ENCODE measurements around the gene ANKS3. TPM values are rescaled to one million over a fixed set of nuclear protein-coding genes. Genes with fewer than 3 reads are reported as not detected.

ANKS3 gene
- total and polyA plus RNA-seq, 7 donors, result 3.9 to 30.7 (median 20.8) TPM

- H3K36me3 ChIP-seq, result no peaks in the 10 kb centered on the region
- H3K4me1 ChIP-seq, result no peaks in the 10 kb centered on the region
- no peaks in the 10 kb centered on the region for H3K9me3 ChIP-seq
- intact Hi-C loops (cut with DNase I), result no loop called here
- TF ChIP-seq EP300 (IDR thresholded peaks at IDR 0.05) (no peak), POLR2A (IDR thresholded peaks at IDR 0.05) (no peak), CTCF (IDR thresholded peaks at IDR 0.05) (no peak), POLR2AphosphoS5 (IDR thresholded peaks at IDR 0.05) (no peak)
- no peak overlapping the region for H3K27ac ChIP-seq
- no peak overlapping the region for H3K4me3 ChIP-seq
- DNase-seq, result no peak
- H3K27me3 ChIP-seq, result no peaks in the 10 kb centered on the region
- 85 to 88% methylated on average over 17 of the region's 17 CpGs for WGBS, 2 donors
Observed at GRCh38 chr16:4777339-4778049, 43.4 kb upstream of the ANKS3 start.

- H3K27ac ChIP-seq, result no peak overlapping the region
- H3K4me3 ChIP-seq, result no peak overlapping the region
- intact Hi-C loops (cut with DNase I), result no loop called here
- TF ChIP-seq EP300 (IDR thresholded peaks at IDR 0.05), result no peak
- no peak for TF ChIP-seq CTCF (IDR thresholded peaks at IDR 0.05)
- TF ChIP-seq POLR2AphosphoS5 (IDR thresholded peaks at IDR 0.05), result no peak
- TF ChIP-seq POLR2A (IDR thresholded peaks at IDR 0.05), result no peak
- H3K27me3 ChIP-seq, result no peaks in the 10 kb centered on the region
- H3K9me3 ChIP-seq, result no peaks in the 10 kb centered on the region
- no peaks in the 10 kb centered on the region for H3K36me3 ChIP-seq
- DNase-seq, result no peak
- H3K4me1 ChIP-seq, result no peaks in the 10 kb centered on the region
- WGBS, 2 donors, result 92 to 93% methylated on average over 2 of the region's 2 CpGs
Observed at GRCh38 chr16:4776141-4776705, 42.2 kb upstream of the ANKS3 start.

GRCh38 chr16:4775005-4775404, 40.9 kb upstream of the ANKS3 start:
- no peaks in the 10 kb centered on the region for H3K36me3 ChIP-seq
- H3K27ac ChIP-seq, result no peak overlapping the region
- no peak overlapping the region for H3K4me3 ChIP-seq
- no peak for DNase-seq
- no peaks in the 10 kb centered on the region for H3K9me3 ChIP-seq
- H3K27me3 ChIP-seq, result no peaks in the 10 kb centered on the region
- WGBS, 2 donors, result 91 to 94% methylated on average over 13 of the region's 13 CpGs
- intact Hi-C loops (cut with DNase I), result no loop called here
- no peaks in the 10 kb centered on the region for H3K4me1 ChIP-seq
- TF ChIP-seq POLR2AphosphoS5 (IDR thresholded peaks at IDR 0.05), result no peak
- TF ChIP-seq EP300 (IDR thresholded peaks at IDR 0.05), result no peak
- TF ChIP-seq CTCF (IDR thresholded peaks at IDR 0.05), result no peak
- no peak for TF ChIP-seq POLR2A (IDR thresholded peaks at IDR 0.05)

GRCh38 chr16:4772351-4772750, 38.3 kb upstream of the ANKS3 start:
- H3K27ac ChIP-seq, result no peak overlapping the region
- 90% methylated on average over 5 of the region's 5 CpGs for WGBS, 2 donors

More at GRCh38 chr16:4772351-4772750, 38.3 kb upstream of the ANKS3 start:
- Histone ChIP-seq H3K4me3 (no peak overlapping the region), H3K9me3 (no peaks in the 10 kb centered on the region), H3K36me3 (no peaks in the 10 kb centered on the region), H3K4me1 (peaks cover 0 to 18% (median 12%) of the 10 kb centered on the region in 4 donors), H3K27me3 (no peaks in the 10 kb centered on the region)
- no peak for DNase-seq
- intact Hi-C loops (cut with DNase I), result no loop called here
- TF ChIP-seq CTCF (IDR thresholded peaks at IDR 0.05) (no peak), POLR2A (IDR thresholded peaks at IDR 0.05) (no peak), EP300 (IDR thresholded peaks at IDR 0.05) (no peak), POLR2AphosphoS5 (IDR thresholded peaks at IDR 0.05) (no peak)
